Medulla oblongata (tissue), 1 donor: ENCODE data around the gene CBX5.
"Not testable (repeated sequence)": the region's sequence is repeated elsewhere in the genome, so short reads cannot be mapped to it uniquely, and the experiment has no call there.

Experiments used
- DNase-seq: peaks from one replicate; pipeline ENCODE4 v3.0.0-alpha.2; 2015; ENCODE audit errors: extremely low spot score

The CBX5 gene

GRCh38 chr12:54197431-54197909 lies 82.5 kb downstream of the CBX5 start:
- DNase-seq, result no peak

- no peak for DNase-seq
Measured at GRCh38 chr12:54197010-54197409, 82.9 kb downstream of the CBX5 start.

GRCh38 chr12:54196396-54196795 lies 83.5 kb downstream of the CBX5 start:
- no peak for DNase-seq

GRCh38 chr12:54195737-54196347 lies 84.1 kb downstream of the CBX5 start:
- DNase-seq, result no peak

- DNase-seq, result no peak
Measured at GRCh38 chr12:54195080-54195736, 84.7 kb downstream of the CBX5 start.

- not testable (repeated sequence) for DNase-seq
Measured at GRCh38 chr12:54194611-54195010, 85.3 kb downstream of the CBX5 start.

- no peak for DNase-seq
Measured at GRCh38 chr12:54193434-54193833, 86.5 kb downstream of the CBX5 start.

- peak; percentile 94 for DNase-seq
Measured at GRCh38 chr12:54191550-54192022, 88.3 kb downstream of the CBX5 start.

GRCh38 chr12:54191126-54191525 lies 88.8 kb downstream of the CBX5 start:
- DNase-seq, result no peak

- DNase-seq, result no peak
Measured at GRCh38 chr12:54189198-54189539, 90.8 kb downstream of the CBX5 start.

- no peak for DNase-seq
Measured at GRCh38 chr12:54187075-54187474, 92.8 kb downstream of the CBX5 start.

- no peak for DNase-seq
Measured at GRCh38 chr12:54185919-54186318, 94.0 kb downstream of the CBX5 start.

GRCh38 chr12:54185297-54185696 lies 94.6 kb downstream of the CBX5 start:
- DNase-seq, result not testable (repeated sequence)

GRCh38 chr12:54184024-54184805 lies 95.7 kb downstream of the CBX5 start:
- DNase-seq, result no peak

- no peak for DNase-seq
Measured at GRCh38 chr12:54182981-54183380, 96.9 kb downstream of the CBX5 start.

GRCh38 chr12:54182086-54182485 lies 97.8 kb downstream of the CBX5 start:
- DNase-seq, result no peak
